Measurements from ENCODE around the gene VAV1.
"Not testable (repeated sequence)": the region's sequence is repeated elsewhere in the genome, so short reads cannot be mapped to it uniquely, and the experiment has no call there.

Gene VAV1

DNA sequence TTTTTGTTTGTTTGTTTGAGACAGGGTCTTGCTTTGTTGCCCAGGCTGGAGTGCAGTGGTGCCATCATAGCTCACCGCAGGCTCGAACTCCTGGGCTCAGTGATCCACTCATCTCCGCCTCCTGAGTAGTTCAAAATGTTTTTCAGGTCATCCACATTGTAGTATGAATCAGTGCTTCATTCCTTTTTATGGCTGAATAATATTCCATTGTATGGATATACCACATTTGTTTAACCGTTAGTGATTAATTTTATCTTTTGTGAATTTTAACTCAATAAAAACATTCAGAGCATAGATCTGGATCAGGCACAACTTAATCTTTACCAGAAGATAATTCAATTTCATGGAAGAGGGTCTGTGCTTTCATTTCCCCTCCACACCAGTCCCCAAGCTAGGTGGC is 47.7 kb downstream of the VAV1 start:
- no peak for DNase-seq

DNA sequence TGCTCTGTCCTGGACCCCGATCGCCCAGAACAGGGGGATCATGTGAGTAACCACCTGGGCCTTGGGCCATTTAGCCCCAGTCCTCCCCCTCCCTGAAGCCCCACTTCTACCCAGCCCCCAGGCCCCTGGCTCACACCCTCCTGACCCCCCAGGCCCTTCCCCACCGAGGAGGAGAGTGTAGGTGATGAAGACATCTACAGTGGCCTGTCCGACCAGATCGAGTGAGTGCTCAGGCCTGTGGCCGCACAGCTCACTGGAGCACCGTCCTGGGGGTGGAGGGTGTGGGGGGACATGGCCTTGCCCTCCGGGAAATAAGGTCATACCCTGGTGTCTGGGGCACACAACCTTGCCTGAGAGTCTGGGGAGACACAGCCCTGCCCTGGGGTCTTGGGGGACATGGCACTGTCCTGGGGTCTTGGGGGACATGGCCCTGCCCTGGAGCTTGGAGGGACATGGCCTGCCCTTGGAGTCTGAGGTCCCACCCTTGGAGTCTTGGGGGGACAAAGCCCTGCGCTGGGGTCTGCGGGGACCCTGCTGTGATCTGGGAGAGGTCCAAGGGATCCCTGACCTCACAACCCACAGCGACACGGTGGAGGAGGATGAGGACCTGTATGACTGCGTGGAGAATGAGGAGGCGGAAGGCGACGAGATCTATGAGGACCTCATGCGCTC is 49.3 kb downstream of the VAV1 start:
- DNase-seq, result no peak

DNA sequence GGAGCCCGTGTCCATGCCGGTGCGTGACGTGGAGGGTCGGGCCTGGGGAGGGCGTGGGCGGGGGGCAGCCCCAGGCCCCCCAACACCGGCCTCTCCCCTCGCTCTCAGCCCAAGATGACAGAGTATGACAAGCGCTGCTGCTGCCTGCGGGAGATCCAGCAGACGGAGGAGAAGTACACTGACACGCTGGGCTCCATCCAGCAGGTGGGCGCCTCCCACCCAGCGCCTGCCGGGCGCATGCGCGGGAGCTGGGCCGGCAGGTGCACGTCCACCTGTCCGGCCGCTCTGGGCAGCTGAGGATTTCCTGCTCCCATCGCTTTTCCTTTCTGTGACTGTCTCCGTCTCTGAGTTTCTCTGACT is 49.8 kb downstream of the VAV1 start:
- no peak for DNase-seq

DNA sequence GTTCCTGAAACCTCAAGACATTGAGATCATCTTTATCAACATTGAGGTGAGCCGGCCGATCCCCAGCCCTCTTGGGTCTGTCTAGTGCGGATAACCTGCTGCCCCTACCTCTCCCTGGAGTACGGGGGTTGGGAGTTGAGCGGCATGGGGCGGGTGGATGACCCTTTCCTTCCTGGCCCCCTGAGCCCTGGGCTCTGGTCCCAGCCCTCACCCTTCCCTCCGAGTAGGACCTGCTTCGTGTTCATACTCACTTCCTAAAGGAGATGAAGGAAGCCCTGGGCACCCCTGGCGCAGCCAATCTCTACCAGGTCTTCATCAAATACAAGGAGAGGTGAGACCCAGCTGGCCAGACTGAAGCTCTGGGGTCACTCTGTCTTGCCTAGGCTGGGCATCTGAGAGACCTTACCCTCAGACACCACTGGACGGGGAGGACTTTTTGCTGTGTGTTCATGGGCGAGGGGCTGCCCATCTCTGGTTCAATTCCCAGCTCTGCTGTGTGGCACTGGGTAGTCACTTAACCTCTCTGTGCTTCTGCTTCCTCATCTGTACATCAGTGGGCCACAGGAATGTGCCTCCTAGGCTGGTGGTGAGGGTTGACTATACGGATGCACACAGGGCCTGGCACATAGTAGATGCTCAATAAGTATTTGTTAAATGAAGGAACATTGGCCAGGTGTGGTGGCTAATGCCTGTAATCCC is 52.7 kb downstream of the VAV1 start:
- no peak for DNase-seq

DNA sequence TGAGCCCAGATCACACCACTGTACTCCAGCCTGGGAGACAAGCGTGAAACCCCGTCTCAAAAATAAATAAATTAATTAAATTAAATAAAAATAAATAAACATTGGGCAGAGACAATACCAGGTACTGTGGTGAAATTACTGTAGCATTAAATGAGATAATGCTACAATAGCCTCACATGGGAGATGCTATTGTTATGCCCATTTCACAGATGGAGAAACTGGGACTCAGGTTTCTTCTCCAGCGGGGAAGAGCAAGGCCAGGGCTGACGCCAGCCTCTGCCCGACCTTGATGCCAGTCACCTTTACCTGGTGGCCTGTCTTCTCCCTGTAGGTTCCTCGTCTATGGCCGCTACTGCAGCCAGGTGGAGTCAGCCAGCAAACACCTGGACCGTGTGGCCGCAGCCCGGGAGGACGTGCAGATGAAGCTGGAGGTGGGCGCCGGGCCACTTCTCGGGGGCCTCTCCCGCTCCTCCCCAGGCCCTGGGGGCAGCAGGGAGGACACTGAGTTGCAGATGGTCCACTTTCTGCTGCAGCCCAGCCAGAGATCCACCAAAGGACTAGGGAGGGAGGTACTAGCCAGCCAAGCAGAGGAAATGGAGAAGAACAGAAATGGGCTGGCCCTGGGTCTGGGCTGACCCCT is 53.9 kb downstream of the VAV1 start:
- DNase-seq, result no peak

DNA sequence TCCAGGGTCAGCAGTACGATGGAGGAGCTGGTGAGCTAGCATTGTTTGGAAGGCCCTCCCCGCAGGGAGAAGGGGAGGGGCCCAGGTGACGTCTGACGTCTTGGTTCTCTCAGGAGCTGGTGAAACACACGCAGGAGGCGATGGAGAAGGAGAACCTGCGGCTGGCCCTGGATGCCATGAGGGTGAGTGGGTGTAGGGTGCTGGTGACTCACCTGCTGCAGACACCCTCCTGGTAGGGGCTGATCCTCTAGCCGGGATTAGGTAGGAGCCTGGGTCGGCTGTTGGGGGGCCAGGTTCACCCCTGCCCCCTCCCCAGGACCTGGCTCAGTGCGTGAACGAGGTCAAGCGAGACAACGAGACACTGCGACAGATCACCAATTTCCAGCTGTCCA is 55.8 kb downstream of the VAV1 start:
- DNase-seq, result no peak

DNA sequence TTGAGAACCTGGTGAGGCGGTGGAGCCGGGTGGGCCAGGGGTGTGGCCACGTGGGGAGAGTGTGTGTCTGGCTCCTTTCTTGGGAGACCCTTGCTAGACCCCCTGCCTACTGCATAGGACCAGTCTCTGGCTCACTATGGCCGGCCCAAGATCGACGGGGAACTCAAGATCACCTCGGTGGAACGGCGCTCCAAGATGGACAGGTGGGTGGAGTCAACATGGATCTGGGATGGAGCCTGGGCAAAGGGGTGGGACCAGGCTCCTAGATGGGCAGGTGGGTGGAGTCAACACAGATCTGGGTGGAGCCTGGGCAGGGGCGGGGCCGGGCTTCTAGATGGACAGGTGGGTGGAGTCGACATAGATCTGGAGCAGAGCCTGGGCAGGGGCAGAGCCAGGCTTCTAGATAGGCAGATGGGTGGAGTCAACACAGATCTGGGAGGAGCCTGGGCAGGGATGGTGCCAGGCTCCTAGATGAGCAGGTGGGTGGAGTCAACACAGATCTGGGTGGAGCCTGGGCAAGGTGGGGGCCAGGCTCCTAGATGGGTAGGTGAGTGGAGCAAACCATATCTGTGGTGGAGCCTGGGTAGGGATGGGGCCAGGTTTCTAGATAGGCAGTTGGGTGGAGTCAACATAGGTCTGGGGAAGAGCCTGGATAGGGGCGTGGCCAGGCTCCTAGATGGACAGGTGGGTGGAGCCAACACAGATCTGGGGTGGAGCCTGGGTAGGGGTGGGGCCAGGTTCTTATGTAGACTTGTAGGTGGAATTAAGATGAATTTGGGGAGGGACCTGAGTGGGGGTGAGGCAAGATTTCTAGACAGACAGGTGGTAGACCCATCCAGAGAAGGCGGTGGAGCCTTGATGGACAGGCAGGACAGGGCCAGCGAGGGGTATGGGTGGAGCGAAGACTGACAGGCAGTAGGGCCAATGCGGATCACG is 56.5 kb downstream of the VAV1 start:
- no peak for DNase-seq

DNA sequence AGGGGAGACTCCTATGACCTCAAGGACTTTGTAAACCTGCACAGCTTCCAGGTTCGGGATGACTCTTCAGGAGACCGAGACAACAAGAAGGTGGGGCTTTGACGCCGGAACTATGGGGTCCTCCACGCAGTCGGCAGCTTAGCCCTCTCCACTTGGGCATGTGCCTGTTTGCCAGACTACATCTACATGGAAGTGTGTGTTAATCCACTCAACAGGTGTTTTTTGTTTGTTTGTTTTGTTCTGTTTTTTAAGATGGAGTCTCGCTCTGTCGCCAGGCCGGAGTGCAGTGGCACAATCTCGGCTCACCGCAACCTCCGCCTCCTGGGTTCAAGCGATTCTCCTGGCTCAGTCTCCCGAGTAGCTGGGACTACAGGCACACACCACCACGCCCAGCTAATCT is 57.3 kb downstream of the VAV1 start:
- DNase-seq, result not testable (repeated sequence)

DNA sequence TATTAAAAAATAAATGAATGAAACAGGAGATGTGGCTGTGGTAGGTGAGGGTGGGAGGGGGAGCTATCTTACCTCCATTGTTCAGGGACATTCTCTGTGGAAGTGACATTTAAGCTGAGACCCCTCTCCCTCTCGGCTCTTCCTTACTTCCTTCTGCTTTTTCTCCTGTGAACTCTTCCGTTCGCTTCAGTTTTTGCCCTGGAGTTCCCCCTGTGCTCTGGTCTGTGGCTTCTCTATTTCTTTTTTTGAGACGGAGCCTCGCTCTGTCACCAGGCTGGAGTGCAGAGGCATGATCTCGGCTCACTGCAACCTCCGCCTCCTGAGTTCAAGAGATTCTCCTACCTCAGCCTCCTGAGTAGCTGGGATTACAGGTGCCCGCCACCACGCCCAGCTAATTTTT is 58.6 kb downstream of the VAV1 start:
- not testable (repeated sequence) for DNase-seq

DNA sequence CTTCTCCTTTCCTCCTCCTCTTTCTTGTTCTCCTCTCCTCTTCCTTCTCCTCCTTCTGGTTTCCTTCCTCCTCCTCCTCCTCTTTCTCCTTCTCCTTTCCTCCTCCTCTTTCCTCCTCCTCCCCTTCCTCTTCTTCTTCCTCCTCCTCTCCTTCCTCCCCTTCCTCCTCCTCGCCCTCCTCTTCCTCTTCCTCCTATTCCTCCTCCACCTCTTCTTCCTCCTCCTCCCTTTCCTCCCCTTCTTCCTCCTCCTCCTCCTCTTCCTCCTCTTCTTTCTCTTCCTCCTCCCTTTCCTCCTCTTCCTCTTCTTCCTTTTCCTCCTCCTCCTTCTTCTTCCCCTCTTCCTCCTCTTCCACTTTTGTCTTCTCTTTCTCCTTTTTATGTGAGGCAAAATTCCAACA is 59.9 kb downstream of the VAV1 start:
- no peak for DNase-seq

DNA sequence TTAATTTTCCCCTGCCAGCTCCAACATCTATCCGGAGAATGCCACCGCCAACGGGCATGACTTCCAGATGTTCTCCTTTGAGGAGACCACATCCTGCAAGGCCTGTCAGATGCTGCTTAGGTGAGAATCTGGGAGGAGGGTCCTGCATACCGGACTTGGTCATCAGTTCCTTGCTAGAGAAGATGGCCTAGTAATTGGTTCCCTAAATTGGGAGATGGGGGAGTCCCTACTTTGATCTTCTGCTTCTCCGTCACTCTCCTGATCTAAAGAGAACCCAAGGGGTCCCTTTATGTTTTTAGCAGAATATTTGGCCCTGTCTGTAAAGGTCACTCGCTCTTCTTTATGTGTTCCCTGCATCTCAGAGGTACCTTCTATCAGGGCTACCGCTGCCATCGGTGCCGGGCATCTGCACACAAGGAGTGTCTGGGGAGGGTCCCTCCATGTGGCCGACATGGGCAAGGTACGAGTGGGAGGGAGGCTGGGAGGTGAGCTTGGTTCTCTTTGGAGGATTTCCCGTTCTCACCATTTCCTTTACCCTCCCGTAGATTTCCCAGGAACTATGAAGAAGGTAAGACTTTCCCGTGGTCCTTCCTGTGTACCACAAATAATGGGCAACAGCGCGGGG is 60.8 kb downstream of the VAV1 start:
- DNase-seq, result no peak

DNA sequence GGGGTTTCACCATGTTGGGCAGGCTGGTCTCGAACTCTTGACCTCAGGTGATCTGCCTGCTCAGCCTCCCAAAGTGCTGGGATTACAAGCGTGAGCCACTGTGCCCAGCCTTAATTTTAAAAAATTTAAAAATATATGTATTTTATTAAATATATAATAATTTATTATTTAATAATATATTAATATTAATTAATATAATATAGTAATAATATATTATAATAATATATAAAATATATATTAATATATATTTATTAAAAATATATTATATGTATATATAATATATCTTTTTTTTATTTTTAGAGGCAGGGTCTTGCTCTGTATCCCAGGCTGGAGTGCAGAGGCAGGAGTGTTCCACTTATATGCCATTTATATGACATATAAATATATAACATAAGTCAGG is 61.9 kb downstream of the VAV1 start:
- DNase-seq, result no peak

DNA sequence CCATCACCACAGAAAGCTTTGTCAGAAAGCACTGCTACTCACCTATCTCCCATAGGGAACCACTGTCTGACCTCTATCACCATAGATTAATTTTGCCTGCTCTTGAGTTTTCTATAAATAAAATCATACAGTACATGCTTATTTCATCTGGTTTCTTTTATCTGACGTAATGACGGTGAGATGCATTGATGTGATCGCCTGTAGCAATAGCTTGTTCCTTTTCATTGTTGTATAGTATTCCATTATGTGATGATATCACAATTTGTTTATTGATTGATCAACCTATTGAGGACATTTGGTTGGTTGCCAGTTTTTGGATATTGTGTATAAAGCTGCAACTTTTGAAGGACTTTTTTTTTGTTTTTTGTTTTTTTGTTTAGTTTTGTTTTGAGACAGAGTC is 63.0 kb downstream of the VAV1 start:
- no peak for DNase-seq

DNA sequence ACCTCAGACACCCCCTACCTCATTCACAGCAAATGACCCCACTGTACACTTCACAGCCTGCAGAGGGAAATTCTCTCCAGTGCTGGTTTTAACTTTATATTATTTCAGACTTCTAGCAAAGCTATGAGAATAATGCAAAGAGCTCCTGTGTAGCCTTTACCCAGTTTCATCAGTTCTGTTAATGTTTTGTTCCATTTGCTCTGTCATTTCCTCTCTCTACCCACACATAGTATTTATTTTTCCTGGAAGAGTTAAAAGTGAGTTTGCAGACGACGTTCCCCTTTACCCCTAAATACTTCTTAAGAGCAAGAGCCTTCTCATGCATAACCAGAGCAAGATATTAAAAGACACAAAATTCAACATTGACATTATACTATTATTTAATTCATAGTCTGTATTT is 65.0 kb downstream of the VAV1 start:
- DNase-seq, result no peak

DNA sequence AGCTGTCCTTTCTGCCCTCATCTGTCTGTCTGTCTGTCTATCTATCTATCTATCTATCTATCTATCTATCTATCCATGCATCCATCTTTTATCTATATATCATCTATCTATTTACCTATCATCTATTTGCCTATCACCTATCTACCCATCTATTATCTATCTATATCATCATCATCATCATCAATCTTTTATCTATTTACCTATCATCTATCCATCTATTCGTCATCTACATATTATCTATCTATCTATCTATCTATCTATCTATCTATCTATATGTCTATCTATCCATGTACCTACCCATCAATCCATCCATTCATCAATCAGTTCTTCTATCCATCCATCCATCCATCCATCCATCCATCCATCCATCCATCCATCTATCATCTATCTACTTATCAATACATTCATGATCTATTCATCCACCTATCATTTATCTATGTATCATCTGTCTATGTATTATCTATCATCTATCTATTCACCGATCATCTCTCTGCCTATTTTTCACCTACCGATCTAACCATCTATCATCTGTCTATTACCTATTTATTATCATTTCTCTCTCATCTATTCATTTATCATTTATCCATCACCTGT is 65.7 kb downstream of the VAV1 start:
- DNase-seq, result no peak

DNA sequence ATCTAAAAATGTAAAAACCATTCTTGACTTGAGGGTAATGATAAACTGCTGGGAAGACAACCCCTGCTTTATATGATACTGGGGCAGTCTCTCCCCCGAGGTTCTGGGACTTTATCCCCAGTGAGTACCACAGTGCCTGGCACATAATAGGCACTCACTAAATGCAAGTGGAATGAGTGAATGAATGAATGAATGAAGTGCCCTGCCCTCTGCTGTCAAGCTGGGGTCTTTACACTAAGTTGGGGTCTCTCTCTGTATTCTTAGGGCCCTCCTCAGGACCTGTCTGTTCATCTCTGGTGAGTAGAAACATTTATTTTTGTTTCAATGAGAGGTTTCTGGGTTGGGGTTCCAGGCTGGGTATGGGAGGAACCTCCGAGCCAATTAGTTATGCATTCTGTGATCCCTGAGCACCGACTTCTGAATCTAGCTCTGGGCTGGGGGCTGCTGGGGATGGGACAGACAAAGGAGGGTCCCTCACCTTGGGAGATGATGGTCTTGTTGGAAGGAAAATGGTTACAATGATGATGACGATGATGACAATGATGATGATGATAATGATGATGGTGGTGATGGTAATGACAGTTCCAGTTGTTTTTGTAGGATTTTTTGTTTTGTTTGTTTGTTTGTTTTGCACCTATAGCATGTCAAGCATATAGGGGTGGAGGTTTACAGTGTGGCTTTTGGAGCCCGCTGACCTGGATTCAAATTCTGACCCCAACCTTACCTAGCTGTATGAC is 70.5 kb downstream of the VAV1 start:
- no peak for DNase-seq

DNA sequence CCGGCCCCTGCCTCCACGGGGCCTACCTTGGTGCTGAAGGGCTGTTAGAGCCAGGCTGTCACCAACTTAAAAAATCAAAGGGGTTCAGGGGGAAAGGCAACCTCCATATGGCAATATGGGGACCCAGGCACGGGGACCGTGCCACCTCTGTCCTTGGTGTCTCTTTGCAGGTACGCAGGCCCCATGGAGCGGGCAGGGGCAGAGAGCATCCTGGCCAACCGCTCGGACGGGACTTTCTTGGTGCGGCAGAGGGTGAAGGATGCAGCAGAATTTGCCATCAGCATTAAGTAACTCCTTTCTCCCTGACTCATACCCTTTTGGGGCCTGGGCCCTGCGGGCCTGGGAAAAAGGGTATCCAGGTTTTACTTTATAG is 75.3 kb downstream of the VAV1 start:
- no peak for DNase-seq

DNA sequence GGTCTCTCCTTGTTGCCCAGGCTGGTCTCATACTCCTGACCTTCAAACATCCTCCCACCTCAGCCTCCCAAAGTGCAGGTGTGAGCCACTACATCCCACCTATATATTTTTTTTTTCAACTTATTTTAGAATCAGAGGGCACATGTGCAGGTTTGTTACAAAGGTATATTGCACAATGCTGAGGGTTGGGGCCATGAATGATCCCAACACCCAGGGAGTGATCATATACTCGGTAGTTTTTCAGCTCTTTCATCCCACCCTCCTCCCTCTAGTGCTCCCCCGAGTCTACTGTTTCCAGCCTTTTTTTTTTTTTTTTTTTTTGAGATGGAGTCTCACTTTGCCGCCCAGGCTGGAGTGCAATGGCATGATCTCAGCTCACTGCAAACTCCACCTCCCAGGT is 76.5 kb downstream of the VAV1 start:
- DNase-seq, result no peak

DNA sequence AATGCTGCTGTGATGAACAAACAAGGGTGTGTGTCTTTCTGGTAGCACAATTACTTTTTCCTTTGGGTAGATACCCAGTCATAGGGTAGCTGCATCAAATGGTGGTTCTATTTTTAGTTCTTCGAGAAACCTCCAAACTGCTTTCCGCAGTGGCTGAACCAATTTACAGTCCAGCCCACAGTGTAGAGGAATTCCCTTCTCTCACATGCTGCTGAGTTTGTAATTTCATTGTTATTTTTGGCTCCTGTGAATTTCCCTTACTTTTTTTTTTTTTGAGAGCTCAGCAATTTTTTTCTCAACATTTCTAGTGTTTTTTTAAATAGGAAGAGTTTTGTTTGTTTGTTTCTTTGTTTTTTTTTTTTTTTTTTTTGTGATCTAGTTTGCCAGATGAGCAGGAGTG is 77.4 kb downstream of the VAV1 start:
- DNase-seq, result no peak

DNA sequence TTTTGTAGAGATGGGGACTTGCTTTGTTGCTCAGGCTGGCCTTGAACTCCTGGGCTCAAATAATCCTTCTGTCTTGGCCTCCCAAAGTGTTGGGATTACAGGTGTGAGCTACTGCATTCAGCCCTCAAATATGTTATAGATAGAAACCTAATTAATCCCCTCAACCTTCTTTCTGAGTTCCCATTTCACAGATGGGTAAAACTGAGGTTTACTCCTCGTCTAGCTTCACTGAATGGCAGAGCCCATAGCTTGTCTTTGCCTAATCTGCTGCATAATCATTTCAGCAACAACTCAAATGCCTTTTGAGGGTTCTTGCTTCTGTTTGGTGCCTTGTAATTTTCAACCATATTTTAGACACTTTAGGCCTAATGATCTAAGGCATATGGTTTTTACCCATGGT is 78.9 kb downstream of the VAV1 start:
- no peak for DNase-seq

DNA sequence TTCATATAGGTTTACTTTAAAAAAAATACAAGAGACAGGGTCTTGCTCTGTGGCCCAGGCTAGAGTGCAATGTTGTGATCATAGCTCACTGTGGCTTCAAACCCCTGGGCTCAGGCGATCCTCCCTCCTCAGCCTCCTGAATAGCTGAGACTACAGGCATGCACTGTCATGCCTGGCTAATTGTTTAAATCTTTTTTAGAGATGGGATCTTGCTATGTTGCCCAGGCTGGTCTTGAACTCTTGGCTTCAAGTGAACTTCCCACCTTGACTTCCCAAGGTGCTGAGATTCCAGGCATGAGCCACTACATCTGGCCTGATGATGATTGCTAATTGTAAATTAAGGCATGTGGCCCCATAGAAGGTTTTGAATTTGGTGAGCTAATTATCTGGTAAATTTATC is 79.5 kb downstream of the VAV1 start:
- DNase-seq, result no peak

DNA sequence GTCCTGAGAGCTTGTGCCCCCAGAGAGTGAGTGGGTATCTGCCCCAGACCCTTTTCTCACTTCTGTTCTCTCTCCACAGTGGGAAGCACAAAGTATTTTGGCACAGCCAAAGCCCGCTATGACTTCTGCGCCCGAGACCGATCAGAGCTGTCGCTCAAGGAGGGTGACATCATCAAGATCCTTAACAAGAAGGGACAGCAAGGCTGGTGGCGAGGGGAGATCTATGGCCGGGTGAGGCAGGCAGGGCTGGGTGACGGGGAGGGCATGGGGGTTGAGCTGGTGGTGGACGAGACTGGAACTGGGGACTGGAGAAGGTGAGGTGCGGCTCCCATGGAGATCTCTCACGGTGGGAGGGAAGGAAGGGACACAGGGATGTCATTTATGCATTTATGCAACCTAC is 81.4 kb downstream of the VAV1 start:
- no peak for DNase-seq
